Measurements from ENCODE around the gene SEC24D.

SEC24D gene

DNA sequence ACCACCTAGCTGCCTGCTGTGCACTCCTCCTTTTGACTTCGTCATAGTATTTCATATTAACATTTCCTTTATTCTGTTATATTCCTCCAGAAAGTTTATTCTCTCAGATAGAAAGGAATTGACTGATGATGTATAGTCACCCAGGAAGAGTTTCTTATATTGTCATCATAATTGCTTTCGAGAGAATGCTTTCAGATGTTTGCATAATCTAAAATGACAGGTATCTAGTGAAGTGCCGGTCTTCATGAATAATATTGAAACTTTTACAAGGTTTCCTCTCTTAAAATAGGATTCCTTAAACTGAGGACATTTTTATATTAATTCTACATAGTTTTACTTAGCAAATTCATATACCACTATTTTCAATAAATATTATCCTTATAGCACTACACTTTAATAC, 10.1 kb downstream of the SEC24D start:
- DNase-seq (ENCODE audit: low spot score), result no peak
- ChIA-PET CTCF (no interaction called here), POLR2A (ENCODE audit: low non-redundant PET) (no interaction called here)
- TF ChIP-seq, protein P1, sequence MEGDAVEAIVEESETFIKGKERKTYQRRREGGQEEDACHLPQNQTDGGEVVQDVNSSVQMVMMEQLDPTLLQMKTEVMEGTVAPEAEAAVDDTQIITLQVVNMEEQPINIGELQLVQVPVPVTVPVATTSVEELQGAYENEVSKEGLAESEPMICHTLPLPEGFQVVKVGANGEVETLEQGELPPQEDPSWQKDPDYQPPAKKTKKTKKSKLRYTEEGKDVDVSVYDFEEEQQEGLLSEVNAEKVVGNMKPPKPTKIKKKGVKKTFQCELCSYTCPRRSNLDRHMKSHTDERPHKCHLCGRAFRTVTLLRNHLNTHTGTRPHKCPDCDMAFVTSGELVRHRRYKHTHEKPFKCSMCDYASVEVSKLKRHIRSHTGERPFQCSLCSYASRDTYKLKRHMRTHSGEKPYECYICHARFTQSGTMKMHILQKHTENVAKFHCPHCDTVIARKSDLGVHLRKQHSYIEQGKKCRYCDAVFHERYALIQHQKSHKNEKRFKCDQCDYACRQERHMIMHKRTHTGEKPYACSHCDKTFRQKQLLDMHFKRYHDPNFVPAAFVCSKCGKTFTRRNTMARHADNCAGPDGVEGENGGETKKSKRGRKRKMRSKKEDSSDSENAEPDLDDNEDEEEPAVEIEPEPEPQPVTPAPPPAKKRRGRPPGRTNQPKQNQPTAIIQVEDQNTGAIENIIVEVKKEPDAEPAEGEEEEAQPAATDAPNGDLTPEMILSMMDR (conservative IDR thresholded peaks at IDR 0.05; ENCODE audit: low read depth), result no peak
- no peak overlapping the region for H3K27ac ChIP-seq

DNA sequence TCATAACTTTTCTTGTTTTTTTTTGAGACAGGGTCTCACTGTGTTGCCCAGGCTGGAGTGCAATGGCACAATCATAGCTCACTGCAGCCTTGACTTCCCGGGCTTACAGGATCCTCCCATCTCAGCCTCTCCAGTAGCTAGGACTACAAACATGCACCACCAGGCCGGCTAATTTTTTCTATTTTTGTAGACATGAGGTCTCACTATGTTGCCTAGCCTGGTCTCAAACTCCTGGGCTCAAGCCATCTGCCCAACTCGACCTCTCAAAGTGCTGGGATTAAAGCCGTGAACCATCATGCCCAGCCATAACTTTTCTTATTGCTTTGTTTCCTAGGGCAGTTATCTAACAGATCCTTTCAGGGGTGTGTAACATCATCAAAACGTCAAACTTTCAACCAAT, 11.8 kb downstream of the SEC24D start:
- no peak for DNase-seq (ENCODE audit: low spot score)
- POLR2A ChIA-PET (ENCODE audit: low non-redundant PET), result no interaction called here
- TF ChIP-seq, protein P1 (conservative IDR thresholded peaks at IDR 0.05; ENCODE audit: low read depth), result no peak
- CTCF ChIA-PET, result interaction anchor here (0.6 kb wide), 1 partner anchor 118 kb away, joined by 5 read pairs; no protein-coding TSS in a partner anchor
- H3K27ac ChIP-seq, result no peak overlapping the region

- ChIA-PET CTCF (interaction anchor here (0.6 kb wide), 1 partner anchor 49 kb away, joined by 4 read pairs; no protein-coding TSS in a partner anchor), POLR2A (ENCODE audit: low non-redundant PET) (no interaction called here)
- TF ChIP-seq, protein P1 (conservative IDR thresholded peaks at IDR 0.05; ENCODE audit: low read depth), result no peak
- no peak overlapping the region for H3K27ac ChIP-seq
- peak; percentile 55 for DNase-seq (ENCODE audit: low spot score)
Observed at GRCh38 chr4:118823471-118823870, 12.5 kb downstream of the SEC24D start.

GRCh38 chr4:118821590-118822293, 14.2 kb downstream of the SEC24D start:
- POLR2A ChIA-PET (ENCODE audit: low non-redundant PET), result no interaction called here
- TF ChIP-seq, protein P1 (conservative IDR thresholded peaks at IDR 0.05; ENCODE audit: low read depth), result no peak
- CTCF ChIA-PET, result interaction anchor here (1.5 kb wide), 1 partner anchor 43 kb away, joined by 3 read pairs; no protein-coding TSS in a partner anchor
- DNase-seq (ENCODE audit: low spot score), result no peak
- H3K27ac ChIP-seq, result no peak overlapping the region

DNA sequence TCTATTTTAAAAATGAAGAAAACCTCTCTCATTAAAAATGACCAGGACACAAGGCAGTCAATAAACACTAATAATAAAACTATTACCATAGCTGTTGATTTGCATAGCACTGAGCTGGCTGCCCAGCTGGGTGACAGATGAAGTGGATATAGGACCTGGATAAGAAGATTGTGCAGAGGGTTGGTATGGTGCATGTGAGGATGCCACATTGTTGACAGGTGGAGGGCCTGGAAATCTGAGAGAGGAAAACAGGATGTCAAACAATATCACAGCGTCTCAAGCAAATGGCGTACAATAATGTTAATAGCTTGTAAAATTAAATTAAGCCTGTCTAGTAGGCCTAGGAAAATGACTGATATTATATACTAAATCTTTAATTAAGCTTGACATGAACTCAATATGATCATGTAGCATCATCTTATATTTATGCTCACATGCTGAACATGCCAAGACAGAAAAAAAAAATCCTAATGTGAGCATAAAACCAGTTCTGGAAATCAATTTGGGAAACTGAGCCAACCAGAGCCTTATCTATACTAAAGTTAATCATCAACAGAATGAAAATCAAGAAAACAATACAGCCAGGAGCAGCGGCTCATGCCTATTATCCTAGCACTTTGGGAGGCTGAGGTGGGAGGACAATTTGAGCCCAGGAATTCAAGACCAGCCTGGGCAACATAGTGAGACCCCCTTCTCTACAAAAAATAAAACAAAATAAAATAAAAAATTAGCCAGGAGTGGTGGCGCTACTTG, 18.6 kb downstream of the SEC24D start:
- ChIA-PET POLR2A (ENCODE audit: low non-redundant PET) (no interaction called here), CTCF (interaction anchor here (0.5 kb wide), 1 partner anchor 15 kb away, joined by 3 read pairs; no protein-coding TSS in a partner anchor)
- no peak overlapping the region for H3K27ac ChIP-seq
- no peak for DNase-seq (ENCODE audit: low spot score)
- TF ChIP-seq, protein P1 (conservative IDR thresholded peaks at IDR 0.05; ENCODE audit: low read depth), result no peak

GRCh38 chr4:118816538-118817177, 19.3 kb downstream of the SEC24D start:
- no peak for DNase-seq (ENCODE audit: low spot score)
- TF ChIP-seq, protein P1 (conservative IDR thresholded peaks at IDR 0.05; ENCODE audit: low read depth), result no peak
- CTCF ChIA-PET, result interaction anchor here (0.5 kb wide), 1 partner anchor 15 kb away, joined by 3 read pairs; no protein-coding TSS in a partner anchor
- H3K27ac ChIP-seq, result no peak overlapping the region
- POLR2A ChIA-PET (ENCODE audit: low non-redundant PET), result no interaction called here
